HG03442 (cell line): Measurements from ENCODE around the gene AJAP1.

ENCODE experiments used
- ATAC-seq: cut with Tn5 transposase; IDR thresholded peaks from one replicate; pipeline ENCODE4 v1.9.1; 2021; ENCODE audit warnings: mild to moderate bottlenecking, moderate library complexity; ENCODE audit not compliant: unreplicated experiment

AJAP1 gene

DNA sequence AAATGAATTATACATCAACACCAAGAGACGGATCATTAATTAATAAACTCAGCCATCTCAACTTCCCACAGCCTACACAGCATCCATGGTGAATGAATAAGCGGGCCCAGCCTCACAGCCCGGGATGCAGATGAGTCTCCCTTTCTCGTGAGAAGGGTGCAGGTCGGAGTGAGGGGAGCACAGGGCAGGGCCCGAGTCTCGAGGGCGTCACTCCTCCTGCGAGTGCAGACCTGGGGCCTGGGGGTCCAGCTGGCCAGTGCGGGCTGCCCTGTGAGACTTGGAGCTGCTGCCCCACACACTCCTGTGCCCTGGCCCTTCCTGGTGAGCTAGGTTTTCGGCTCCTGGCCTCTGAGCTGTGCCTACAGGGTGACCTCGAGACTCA, 74.7 kb downstream of the AJAP1 start:
- no peak for ATAC-seq

DNA sequence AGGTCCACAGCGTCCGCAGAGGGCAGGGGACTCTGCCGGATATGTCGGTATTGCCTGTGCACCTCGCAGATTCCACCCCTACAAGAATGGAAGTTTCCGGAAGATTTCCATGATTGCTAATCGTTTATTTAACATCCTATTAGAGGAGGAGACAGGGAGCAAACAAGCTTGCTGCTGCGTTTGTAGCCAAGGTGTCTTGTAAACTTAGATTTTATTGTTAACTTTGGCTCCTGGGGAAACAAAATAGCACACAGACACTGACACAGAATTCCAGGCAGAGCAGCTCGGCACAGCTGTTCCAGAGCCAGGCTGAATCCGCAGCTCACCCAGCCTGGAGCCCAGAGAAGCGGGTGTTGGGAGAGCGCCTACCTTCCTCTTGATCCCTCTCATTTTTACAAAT, 75.7 kb downstream of the AJAP1 start:
- ATAC-seq = no peak

DNA sequence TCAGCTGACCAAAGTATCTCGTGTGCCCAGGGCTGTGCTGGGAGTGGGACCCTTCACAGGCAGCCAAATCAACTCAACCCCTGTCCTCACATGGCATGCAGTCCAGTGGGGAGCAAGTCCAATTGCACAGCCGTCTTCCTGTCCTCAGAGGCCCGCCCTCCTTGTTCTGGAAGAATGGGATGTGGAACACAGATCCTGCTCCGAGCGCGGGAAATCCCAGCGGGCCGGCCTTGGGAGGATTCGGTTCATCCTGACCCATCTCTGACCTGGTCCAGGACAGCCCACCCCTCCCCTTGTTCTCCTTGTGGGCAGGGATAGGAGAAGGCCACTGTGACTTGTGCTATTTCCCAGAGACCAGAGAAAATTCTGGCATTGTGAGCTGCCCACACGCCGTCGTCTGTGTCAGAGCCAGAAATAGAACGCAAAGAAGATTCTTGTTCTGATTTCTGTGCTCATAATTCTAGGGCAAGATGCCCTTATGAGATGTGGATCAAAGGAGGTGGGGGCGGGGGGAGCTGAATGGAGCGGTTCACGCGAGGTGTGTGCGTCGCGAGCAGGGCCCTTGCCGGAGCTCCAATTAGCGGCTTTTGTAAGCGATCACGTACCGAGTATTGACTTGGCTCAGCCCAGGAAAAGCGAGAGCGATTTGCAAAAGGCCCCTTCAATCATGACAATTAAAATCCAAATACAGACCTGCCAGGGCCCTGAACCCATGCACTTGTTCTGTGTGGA, 79.2 kb downstream of the AJAP1 start:
- no peak for ATAC-seq

DNA sequence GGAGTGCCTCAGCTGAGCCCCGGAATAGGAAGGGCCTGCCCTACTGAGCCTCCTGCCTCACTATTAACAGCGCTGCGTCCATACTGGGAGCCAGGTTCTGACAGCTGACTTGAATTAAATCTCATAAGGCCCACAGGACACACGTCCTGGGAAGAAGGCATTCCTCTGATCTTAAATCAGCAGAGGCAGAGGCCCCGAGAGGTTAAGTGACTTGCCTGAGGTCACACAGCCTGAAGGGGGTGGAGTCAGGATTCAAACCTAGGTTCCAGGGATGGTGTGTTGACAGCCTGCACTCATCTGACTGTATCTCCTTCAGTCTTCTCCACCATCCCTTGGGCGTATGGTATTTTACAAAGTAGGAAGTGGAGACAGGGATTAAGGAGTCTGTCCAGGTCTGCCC, 79.8 kb downstream of the AJAP1 start:
- no peak for ATAC-seq

DNA sequence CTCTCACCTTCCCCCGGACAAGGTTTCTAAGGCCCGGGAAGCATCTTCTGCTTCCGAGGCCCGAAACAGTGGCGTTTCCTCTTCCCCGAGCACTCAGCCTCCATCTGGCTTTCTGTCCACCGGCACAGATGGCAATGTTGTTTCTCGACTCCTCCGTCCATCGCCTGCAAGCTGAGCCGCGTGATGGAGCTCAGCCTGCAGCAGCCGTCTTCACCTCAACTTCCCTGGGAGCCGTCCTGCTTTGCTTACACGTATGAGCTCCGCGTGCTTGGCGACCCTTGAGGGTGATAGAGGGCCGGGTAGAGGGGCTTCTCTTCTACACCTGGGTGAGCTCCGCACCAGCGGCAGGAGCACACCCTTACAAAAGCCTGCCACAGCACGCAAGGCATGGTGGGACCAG, 80.4 kb downstream of the AJAP1 start:
- no peak for ATAC-seq

DNA sequence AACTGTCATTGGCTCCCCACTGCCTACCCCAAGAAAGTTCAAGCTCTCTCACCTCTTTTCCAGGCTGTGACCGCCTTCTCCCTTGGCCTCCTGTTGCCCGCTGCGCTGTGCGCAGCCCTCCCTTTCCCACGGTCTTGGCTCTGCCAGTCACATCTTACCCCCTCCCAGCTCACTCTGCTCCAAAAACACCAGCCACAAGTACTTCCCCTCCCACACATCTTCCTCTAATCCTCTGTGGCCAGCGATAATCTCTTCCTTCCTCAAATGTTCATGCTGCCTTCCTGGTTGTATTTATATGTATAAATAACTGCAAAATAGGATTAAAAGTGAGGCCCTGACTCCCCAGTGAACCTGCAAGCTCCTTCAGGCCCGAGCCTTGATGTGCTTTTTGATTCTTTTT, 81.8 kb downstream of the AJAP1 start:
- no peak for ATAC-seq

DNA sequence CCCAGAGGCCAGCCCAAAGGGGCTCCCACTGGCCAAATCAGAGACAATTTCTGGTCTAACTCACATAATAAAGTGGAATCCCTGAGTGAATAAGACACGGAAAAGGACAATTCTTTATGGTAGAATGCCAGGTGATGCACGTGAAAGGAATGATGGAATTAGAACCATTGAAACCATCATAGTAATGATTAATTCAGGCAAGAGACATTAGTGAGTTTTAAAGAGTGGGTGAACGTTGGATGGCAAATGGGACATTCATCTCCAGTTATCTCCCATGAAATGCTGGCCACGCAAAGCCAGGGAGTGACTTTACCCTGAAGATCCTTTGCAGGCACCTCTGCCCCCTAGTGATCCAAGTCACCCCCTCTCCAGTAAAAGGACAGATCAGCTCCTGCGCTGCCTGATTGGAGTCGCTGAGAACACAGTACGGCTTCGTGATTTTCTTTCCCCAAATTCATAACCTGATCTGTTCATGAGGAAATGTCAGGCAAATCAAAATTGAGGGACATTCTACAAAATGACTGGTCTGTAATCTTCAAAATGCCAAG, 87.5 kb downstream of the AJAP1 start:
- ATAC-seq = no peak

DNA sequence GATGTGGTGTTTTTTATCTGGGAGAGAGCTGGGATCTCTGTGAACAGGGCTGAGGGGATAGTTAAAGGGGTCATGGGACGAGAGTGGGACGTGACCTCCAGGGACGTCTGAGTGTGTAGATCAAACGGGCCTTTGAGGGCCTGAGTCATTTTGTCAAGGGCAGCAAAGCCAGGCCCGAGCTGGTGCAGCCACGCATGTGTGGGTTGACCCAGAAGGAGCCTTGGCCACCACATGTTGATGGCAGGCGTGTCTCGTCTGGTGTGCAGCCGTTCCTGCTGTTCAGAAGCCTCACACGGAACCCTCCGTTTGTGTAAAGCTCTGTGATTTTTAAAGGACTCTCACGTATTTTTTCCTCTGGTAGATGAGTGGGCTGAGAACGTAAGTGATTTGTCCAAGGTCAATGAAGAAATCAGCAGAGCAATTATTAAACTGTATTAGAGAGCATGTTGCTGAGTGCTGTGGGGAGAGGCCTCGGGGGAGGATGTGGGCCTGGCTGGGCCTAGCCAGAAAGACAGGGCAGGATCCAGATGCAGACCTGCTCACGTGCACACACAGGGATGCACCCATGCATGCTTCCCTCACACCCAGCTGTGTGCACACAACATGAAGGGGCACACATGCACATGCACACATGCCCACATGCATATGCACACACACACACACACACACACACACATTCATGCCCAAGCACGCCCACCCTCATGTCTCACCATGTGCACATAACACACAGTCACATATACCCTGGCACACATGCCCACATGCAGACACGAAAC, 89.8 kb downstream of the AJAP1 start:
- no peak for ATAC-seq

DNA sequence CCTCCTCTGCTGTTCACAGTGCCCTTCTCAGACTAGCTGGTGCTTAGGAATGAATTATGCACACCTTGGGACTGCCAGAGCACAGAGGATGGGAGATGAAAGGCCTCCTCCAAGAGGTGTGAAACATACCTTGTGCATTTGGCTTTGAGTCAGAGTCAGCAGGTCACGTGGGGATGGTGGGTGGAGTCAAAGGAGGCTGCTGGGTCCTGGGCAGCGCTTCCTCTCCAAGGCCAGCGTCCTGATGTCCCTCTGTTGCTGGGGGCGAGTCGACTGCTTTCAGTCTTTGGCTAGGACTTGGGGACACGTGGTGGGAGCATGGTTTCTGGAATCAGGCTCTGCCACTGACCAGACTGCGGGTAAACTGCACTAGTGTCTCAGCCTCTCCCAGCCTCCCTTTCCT, 91.2 kb downstream of the AJAP1 start:
- ATAC-seq = no peak

DNA sequence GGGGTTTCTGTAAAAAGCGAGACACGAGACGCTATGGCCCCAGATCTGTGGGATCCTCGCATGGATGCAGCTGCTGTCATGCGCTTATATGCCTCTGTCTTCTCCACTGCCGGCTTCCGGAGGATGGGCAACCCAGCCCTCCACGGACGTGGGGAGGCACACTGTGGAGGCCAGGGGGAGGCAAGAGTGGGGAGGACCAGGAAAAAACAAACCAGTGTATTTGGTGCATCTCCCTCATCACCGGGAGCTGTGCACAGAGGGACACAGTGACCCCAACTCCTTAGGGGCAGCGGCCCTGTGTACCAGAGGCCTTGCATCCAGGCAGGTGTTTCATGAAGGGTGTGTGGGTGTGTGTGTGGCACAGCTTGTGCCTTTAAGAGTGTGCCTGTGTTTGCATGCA, 95.0 kb downstream of the AJAP1 start:
- no peak for ATAC-seq

DNA sequence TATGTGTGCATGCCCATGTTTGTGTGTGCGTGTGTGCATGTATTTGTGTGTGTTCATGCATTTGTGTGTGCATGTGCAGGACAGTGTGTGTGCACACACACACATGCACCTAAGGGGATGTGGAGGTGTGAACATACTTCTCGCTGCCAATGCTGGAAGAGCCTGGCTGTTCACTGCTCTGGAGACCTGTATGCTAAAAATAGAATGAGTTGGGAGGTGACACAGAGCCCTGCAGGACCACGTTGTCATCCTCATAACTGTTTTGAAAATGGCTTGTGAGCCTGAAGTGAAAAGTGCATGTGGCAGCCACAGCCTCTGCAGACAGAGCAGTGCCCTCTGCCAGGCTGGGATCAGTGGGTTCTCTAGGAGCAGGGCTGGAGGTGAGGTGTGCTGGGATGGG, 95.8 kb downstream of the AJAP1 start:
- ATAC-seq = no peak

DNA sequence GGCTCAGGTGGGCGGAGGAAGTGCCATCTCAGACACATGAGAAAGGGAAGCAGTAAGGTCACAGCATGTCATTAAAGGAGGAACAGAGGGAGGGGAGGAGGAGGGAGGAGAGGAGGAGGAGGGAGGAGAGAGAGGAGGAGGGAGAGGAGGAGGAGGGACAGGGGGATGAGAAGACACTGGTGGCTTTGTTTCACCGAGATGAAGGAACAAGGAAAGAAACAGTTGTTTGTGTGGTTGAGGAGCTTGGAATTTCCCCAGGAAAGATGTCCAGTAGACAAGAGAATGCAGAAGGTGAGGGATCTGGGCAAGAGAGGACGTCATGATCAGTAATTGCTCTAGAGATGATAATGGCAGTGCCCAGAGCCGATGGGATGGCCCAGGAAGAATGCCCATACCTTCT, 97.7 kb downstream of the AJAP1 start:
- ATAC-seq = no peak

DNA sequence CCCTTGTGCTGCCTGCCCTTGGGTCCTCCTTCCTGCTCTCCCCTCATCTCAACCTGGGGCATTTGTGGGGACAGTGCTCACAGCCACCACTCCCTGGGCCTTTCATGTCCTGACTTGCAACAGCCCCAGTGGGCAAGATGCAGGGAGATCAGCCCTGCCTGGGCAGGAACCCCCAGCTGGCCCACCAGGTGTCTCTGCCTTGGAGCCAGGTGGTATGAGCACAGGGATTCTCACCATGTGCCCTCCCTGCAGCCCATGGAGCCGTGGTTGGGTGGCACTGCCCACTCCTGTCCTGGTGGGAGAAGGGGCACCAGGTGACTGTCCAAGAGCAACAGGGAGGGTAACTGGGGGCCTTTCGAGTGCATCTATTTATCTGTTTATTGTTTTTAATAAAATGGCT, 100.4 kb downstream of the AJAP1 start:
- no peak for ATAC-seq

DNA sequence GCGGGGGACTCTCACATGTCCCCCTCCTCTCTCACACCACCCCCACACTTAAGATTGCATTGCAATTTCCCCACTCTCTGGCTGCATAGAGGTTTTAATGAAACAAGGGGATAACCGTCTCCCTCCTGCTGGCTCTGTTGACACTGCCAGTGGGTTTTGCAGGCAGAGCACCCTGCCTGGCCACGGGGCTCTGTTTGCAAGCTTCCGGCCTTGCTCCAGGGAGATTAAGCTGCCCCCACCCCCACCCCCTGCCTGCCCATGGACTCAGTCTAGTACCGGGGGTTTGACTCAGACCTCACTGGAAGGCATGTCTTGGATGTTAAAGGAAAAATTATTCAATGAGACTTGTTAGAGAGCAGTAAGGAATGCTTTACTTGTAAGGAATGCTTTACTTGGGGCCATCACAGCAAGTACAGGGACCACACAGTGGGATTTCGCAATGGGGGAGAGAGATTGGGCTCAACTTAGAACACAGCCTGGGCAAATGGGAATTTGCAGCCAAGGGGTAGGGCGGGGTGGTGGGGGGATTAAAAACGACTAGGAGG, 101.0 kb downstream of the AJAP1 start:
- no peak for ATAC-seq

DNA sequence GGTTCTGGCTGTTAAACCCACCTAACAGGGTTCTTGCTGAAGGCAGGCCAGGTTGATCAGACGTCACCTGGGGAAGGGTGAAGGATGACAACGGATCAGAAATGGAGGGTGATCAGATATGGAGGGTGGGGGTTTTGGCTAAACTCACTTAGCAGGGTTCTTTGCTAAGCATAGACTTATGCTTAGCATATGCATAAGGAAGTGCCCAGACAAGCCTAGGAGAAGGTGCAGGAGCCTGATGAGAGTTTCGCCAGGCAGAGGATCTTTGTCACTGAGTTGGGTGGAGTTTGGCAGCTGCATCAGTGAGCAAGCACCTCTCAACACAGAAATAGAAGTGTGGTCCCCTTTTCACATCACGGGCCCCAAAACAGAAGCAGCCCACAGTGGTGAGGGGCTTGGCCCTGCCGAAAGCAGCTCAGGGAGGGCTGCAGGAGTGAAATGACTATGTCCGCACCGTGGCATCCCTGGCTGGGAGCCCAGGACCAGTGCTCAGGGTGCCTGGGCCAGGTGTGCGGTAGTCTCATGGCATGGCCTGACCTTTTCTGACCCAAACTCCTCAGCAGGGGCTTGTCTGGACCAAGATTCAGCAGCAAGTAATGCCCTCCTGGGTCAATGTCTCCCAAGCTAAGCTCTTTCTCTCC, 101.6 kb downstream of the AJAP1 start:
- ATAC-seq = no peak

DNA sequence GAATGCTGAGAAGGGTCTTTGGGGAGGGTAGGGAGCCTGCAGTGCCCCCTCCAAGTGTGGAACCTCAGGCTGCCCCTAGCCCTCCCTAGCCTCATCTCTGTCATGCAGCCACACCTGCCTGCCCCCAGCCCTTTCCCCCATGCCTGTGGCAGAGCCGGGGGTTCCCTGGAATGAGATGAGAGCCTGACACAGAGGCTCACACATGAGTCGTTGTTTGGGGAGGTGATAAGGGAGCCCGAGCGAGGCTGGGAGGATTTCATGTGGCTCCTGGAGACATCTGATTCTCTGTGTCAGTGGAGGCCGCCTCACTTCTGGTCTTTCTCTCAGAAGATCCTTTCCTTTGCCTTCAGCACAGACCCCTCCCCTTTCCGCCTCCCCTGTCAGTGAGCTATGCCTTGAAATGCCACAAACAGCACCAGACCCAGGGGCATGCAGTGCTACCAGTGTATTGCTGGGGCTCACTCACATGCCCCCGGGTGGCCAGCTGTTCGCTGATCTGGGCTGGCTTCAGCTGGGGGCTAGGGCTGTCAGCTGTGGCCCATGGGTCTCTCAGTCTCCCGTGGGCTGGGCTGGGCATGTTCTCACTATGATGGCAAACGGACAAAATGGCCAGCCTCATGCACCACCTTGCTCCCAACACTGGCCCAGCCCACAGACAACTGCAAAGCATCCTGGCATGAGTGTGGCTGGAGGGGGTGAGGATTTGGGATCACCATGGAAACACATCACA, 102.6 kb downstream of the AJAP1 start:
- ATAC-seq = no peak

DNA sequence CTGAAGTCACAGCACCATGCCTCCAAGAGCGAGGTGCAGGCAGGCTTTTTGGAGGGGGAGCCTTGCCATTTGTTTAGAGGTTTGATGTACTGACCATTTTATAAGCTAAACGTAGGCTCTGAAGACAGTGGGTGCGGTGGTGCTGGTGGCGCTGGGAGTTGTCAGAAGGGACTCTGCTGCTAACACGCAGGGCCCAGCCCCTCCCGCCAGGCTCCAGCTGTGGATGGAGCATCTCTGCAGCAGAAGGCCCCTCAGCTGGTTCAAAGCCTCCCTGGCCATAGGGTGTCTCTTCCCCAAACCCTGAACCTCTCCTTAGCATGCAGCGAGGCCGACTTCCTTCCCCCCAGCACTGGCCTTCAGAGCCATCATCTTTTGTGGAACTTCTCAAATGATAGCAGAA, 105.3 kb downstream of the AJAP1 start:
- no peak for ATAC-seq

DNA sequence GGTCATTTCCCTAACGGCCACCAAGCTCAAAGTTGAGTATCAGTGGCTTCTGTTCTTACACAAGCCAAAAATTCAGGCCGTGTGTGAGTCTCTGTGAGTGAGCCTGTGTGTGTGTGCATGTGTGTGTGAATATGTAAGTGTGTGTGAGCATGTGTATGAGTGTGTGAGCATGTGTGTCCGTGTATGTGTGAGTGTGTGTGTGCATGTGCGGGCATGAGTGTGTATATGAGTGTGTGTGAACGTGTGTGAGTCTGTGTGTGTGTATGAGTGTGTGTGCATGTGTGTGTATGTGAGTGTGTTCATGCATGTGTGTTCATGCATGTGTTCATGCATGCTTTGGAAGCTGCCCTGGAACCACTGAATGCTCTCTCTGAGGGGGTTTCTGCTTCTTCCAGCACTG, 105.7 kb downstream of the AJAP1 start:
- no peak for ATAC-seq

DNA sequence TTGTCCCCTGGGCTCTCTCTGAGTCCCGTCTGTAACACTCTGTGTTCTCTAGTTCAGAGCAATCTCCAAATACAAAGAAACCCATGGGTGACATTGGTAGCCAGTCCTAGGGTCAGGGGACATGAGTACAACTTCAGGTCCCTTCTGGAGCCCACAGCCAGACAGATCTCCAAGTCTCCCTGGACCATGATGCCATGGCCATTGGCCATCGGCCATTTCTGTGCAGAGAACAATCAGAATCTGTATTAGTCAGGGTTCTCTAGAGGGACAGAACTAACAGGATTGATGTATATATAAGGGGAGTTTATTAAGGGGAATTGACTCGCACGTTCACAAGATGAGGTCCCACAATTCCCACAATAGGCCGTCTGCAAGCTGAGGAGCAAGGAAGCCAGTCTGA, 106.9 kb downstream of the AJAP1 start:
- no peak for ATAC-seq

DNA sequence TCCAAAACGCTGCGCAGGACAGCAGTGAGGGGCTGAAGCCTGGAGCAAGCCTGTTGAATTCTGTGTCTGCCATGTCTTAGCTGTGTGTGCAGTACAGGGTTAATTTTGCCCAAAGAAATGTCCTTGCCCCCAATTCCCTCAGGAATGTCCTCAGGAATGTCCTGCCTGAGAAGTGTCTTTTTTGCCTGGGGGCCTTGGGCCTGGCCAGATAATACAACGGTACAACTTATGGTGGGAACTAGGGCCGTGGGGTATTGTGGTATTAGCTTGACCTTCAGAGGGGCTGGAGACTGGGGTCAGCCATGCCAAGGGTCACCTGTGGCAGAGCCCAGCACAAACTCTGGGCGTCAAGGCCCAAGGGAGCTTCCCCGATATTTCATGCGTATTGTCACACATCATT, 107.7 kb downstream of the AJAP1 start:
- ATAC-seq = no peak

DNA sequence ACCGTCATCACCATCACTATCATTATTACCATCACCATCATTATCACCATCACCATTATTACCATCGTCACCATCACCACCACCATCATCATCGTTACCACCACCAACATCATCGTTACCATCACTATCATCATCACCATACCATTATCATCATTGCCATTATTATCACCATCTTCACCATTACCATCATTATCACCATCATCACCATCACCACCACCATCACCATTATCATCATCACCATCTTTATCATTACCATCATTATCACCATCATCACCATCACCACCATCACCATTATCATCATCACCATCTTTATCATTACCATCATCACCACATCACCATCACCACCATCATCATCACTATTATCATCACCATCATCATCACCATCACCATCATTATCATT, 112.9 kb downstream of the AJAP1 start:
- ATAC-seq = no peak
